ENCODE results near the gene ADGRV1. TPM values are rescaled to one million over a fixed set of nuclear protein-coding genes. Genes with fewer than 3 reads are reported as not detected.

Gene ADGRV1
- total and polyA plus RNA-seq, 9 of the 15 experiments (the other 6 are each of a cell fraction or from before 2014, with no cell fraction given) = 21.7 to 156 (median 58.2) TPM

- no peak for TF ChIP-seq ZNF449 (CRISPR knock-in tag; IDR thresholded peaks at IDR 0.05)
- no peak for TF ChIP-seq POLR2B (IDR thresholded peaks at IDR 0.05; ENCODE audit: low read depth, partially characterized antibody)
- no peak for TF ChIP-seq PHTF2 (CRISPR knock-in tag; IDR thresholded peaks at IDR 0.05)
- TF ChIP-seq RHOXF2B (CRISPR knock-in tag; conservative IDR thresholded peaks at IDR 0.05) = no peak
- TF ChIP-seq ZZZ3 (IDR thresholded peaks at IDR 0.05) = no peak
- no peak for TF ChIP-seq ZKSCAN1 (IDR thresholded peaks at IDR 0.05; ENCODE audit: low read depth, low read length)
- no peak for TF ChIP-seq HNRNPUL1 (IDR thresholded peaks at IDR 0.05; ENCODE audit: low read length)
- no peak for TF ChIP-seq KDM5B (IDR thresholded peaks at IDR 0.05; ENCODE audit: insufficient replicate concordance, low read depth, low read length)
- no peak for TF ChIP-seq TGIF2 (CRISPR knock-in tag; IDR thresholded peaks at IDR 0.05)
- TF ChIP-seq PHB2 (IDR thresholded peaks at IDR 0.05; ENCODE audit: low read depth) = peak; percentile 91
- no peak for TF ChIP-seq E2F8 (IDR thresholded peaks at IDR 0.05; ENCODE audit: low read depth, partially characterized antibody)
- no peak for TF ChIP-seq MCM3 (IDR thresholded peaks at IDR 0.05)
- TF ChIP-seq U2AF2 (optimal IDR thresholded peaks at IDR 0.05; ENCODE audit: low read depth, low read length) = no peak
- TF ChIP-seq TCF7 (IDR thresholded peaks at IDR 0.05; ENCODE audit: borderline replicate concordance) = no peak
- TF ChIP-seq NFIX (CRISPR knock-in tag; IDR thresholded peaks at IDR 0.05; ENCODE audit: low read depth) = no peak
- no peak for TF ChIP-seq HEY1 (CRISPR knock-in tag; IDR thresholded peaks at IDR 0.05; ENCODE audit: borderline replicate concordance)
- TF ChIP-seq, protein P1, sequence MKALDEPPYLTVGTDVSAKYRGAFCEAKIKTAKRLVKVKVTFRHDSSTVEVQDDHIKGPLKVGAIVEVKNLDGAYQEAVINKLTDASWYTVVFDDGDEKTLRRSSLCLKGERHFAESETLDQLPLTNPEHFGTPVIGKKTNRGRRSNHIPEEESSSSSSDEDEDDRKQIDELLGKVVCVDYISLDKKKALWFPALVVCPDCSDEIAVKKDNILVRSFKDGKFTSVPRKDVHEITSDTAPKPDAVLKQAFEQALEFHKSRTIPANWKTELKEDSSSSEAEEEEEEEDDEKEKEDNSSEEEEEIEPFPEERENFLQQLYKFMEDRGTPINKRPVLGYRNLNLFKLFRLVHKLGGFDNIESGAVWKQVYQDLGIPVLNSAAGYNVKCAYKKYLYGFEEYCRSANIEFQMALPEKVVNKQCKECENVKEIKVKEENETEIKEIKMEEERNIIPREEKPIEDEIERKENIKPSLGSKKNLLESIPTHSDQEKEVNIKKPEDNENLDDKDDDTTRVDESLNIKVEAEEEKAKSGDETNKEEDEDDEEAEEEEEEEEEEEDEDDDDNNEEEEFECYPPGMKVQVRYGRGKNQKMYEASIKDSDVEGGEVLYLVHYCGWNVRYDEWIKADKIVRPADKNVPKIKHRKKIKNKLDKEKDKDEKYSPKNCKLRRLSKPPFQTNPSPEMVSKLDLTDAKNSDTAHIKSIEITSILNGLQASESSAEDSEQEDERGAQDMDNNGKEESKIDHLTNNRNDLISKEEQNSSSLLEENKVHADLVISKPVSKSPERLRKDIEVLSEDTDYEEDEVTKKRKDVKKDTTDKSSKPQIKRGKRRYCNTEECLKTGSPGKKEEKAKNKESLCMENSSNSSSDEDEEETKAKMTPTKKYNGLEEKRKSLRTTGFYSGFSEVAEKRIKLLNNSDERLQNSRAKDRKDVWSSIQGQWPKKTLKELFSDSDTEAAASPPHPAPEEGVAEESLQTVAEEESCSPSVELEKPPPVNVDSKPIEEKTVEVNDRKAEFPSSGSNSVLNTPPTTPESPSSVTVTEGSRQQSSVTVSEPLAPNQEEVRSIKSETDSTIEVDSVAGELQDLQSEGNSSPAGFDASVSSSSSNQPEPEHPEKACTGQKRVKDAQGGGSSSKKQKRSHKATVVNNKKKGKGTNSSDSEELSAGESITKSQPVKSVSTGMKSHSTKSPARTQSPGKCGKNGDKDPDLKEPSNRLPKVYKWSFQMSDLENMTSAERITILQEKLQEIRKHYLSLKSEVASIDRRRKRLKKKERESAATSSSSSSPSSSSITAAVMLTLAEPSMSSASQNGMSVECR (CRISPR knock-in tag; IDR thresholded peaks at IDR 0.05) = no peak
- peak; percentile 3 for TF ChIP-seq TAF1 (IDR thresholded peaks at IDR 0.05; ENCODE audit: control insufficient read depth, extremely low read depth, insufficient read depth, low read length, severe bottlenecking)
- TF ChIP-seq NFIC (IDR thresholded peaks at IDR 0.05) = peak; percentile 89
- TF ChIP-seq TEAD1 (CRISPR knock-in tag; IDR thresholded peaks at IDR 0.05) = peak in 1 of 2 experiments; percentile 87; a peak in 3 of 4 replicates
- TF ChIP-seq ERF (CRISPR knock-in tag; IDR thresholded peaks at IDR 0.05) = no peak
- TF ChIP-seq CCNT2 (IDR thresholded peaks at IDR 0.05; ENCODE audit: borderline replicate concordance, extremely low read depth, insufficient read length, low read depth, low read length) = peak; percentile 92
- TF ChIP-seq CBFA2T3 (IDR thresholded peaks at IDR 0.05) = peak; percentile 99
Observed at GRCh38 chr5:90658620-90659019, 100.0 kb downstream of the ADGRV1 start (continued).

All from K562 (cell line).